WI38 (cell line): ENCODE data around the gene MINDY4.

Experiments used
- H3K4me3 ChIP-seq: 2 replicates; pipeline ENCODE4 v1.5.1; 2011; ENCODE audit warnings: low read depth, mild to moderate bottlenecking, control low read depth, low read length
- CTCF ChIP-seq: IDR thresholded peaks from 2 replicates; pipeline ENCODE4 v1.5.1; 2012; ENCODE audit warnings: low read depth, mild to moderate bottlenecking, control low read depth, low read length

MINDY4 gene

GRCh38 chr7:30733691-30734090 lies 37.5 kb upstream of the MINDY4 start:
- TF ChIP-seq CTCF = no peak
- H3K4me3 ChIP-seq = no peak overlapping the region

- TF ChIP-seq CTCF = no peak
- no peak overlapping the region for H3K4me3 ChIP-seq
Observed at GRCh38 chr7:30734497-30734896, 36.7 kb upstream of the MINDY4 start.

- no peak overlapping the region for H3K4me3 ChIP-seq
- TF ChIP-seq CTCF = no peak
Observed at GRCh38 chr7:30735631-30736030, 35.6 kb upstream of the MINDY4 start.

- TF ChIP-seq CTCF = no peak
- H3K4me3 ChIP-seq = no peak overlapping the region
Observed at GRCh38 chr7:30736291-30736690, 34.9 kb upstream of the MINDY4 start.

- no peak for TF ChIP-seq CTCF
Observed at GRCh38 chr7:30738026-30738915, 32.9 kb upstream of the MINDY4 start.

GRCh38 chr7:30739691-30740090 lies 31.5 kb upstream of the MINDY4 start:
- no peak overlapping the region for H3K4me3 ChIP-seq
- no peak for TF ChIP-seq CTCF

More at GRCh38 chr7:30738026-30738915, 32.9 kb upstream of the MINDY4 start:
- H3K4me3 ChIP-seq = no peak overlapping the region

- TF ChIP-seq CTCF = peak; percentile 98
- no peak overlapping the region for H3K4me3 ChIP-seq
Observed at GRCh38 chr7:30740417-30741181, 30.6 kb upstream of the MINDY4 start.
